ENCODE data around the gene THSD7A. TPM values are rescaled to one million over a fixed set of nuclear protein-coding genes. Genes with fewer than 3 reads are reported as not detected.

Gene THSD7A
- total RNA-seq, 4 donors from 2014 or later, result 11.4 to 24.7 (median 15.2) TPM

GRCh38 chr7:11841657-11842056 is 9.7 kb upstream of the THSD7A start:
- DNase-seq (ENCODE audit: low spot score in 2 of 2), result no peak
- no peak for TF ChIP-seq EP300 (IDR thresholded peaks at IDR 0.05)
- no peak for TF ChIP-seq POLR2A (IDR thresholded peaks at IDR 0.05)
- no peak for TF ChIP-seq CTCF (IDR thresholded peaks at IDR 0.05)
- Histone ChIP-seq H3K27ac (no peak overlapping the region), H3K27me3 (no peaks in the 10 kb centered on the region), H3K9me3 (peaks cover 0 to 13% (median 0%) of the 10 kb centered on the region in 4 donors), H3K36me3 (no peaks in the 10 kb centered on the region), H3K4me1 (peaks cover 0 to 5% (median 0%) of the 10 kb centered on the region in 4 donors), H3K4me3 (no peak overlapping the region)

- no peak for DNase-seq (ENCODE audit: low spot score in 2 of 2)
- H3K36me3 ChIP-seq, result no peaks in the 10 kb centered on the region
- H3K27me3 ChIP-seq, result no peaks in the 10 kb centered on the region
- no peak for TF ChIP-seq EP300 (IDR thresholded peaks at IDR 0.05)
- peak in 3 of 5 experiments; percentile 24 to 47 (median 38) for TF ChIP-seq CTCF (IDR thresholded peaks at IDR 0.05)
- TF ChIP-seq POLR2A (IDR thresholded peaks at IDR 0.05), result no peak
- H3K4me3 ChIP-seq, result no peak overlapping the region
- peaks cover 0 to 16% (median 0%) of the 10 kb centered on the region in 4 donors for H3K4me1 ChIP-seq
- H3K9me3 ChIP-seq, result peaks cover 0 to 15% (median 0%) of the 10 kb centered on the region in 4 donors
- no peak overlapping the region for H3K27ac ChIP-seq
Observed at GRCh38 chr7:11835260-11835659, 3.3 kb upstream of the THSD7A start.

- Histone ChIP-seq H3K36me3 (no peaks in the 10 kb centered on the region), H3K4me3 (no peak overlapping the region), H3K27ac (peak overlapping the region in 2 of 4 donors; percentile 26 to 42), H3K27me3 (no peaks in the 10 kb centered on the region), H3K4me1 (peaks cover 0 to 24% (median 0%) of the 10 kb centered on the region in 4 donors), H3K9me3 (peaks cover 0 to 15% (median 0%) of the 10 kb centered on the region in 4 donors)
- DNase-seq (ENCODE audit: low spot score in 2 of 2), result no peak
- WGBS, 2 donors, result 44 to 53% methylated on average over 6 of the region's 6 CpGs
- TF ChIP-seq EP300 (IDR thresholded peaks at IDR 0.05) (no peak), POLR2A (IDR thresholded peaks at IDR 0.05) (no peak), CTCF (IDR thresholded peaks at IDR 0.05) (no peak)
Observed at GRCh38 chr7:11833431-11833830, 1.4 kb upstream of the THSD7A start.

- no peak for DNase-seq (ENCODE audit: low spot score in 2 of 2)
- H3K9me3 ChIP-seq, result peaks cover 0 to 2% (median 0%) of the 10 kb centered on the region in 4 donors
- H3K4me3 ChIP-seq, result peak overlapping the region; percentile 43 to 74 (median 58)
- no peaks in the 10 kb centered on the region for H3K36me3 ChIP-seq
- TF ChIP-seq CTCF (IDR thresholded peaks at IDR 0.05), result no peak
- TF ChIP-seq EP300 (IDR thresholded peaks at IDR 0.05), result no peak
- no peak for TF ChIP-seq POLR2A (IDR thresholded peaks at IDR 0.05)
- H3K27me3 ChIP-seq, result no peaks in the 10 kb centered on the region
- WGBS, 2 donors, result 0 to 1% methylated on average over 8 of the region's 8 CpGs
- H3K27ac ChIP-seq, result peak overlapping the region; percentile 41 to 88 (median 75)
- peaks cover 0 to 24% (median 0%) of the 10 kb centered on the region in 4 donors for H3K4me1 ChIP-seq
Observed at GRCh38 chr7:11831156-11831735, 752 bp downstream of the THSD7A start.

- WGBS, 2 donors, result 1 to 3% methylated on average over 7 of the region's 7 CpGs
- TF ChIP-seq POLR2A (IDR thresholded peaks at IDR 0.05) (no peak), EP300 (IDR thresholded peaks at IDR 0.05) (no peak), CTCF (IDR thresholded peaks at IDR 0.05) (no peak)
- no peaks in the 10 kb centered on the region for H3K27me3 ChIP-seq
- DNase-seq (ENCODE audit: low spot score in 2 of 2), result no peak
- no peaks in the 10 kb centered on the region for H3K9me3 ChIP-seq
- H3K4me1 ChIP-seq, result peaks cover 0 to 24% (median 0%) of the 10 kb centered on the region in 4 donors
- peak overlapping the region; percentile 41 to 88 (median 75) for H3K27ac ChIP-seq
- H3K4me3 ChIP-seq, result peak overlapping the region; percentile 43 to 74 (median 58)
- no peaks in the 10 kb centered on the region for H3K36me3 ChIP-seq
Observed at GRCh38 chr7:11830582-11831155, 1.3 kb downstream of the THSD7A start.

All from tibial nerve (tissue), 4 donors.